ENCODE results near the gene TLNRD1. TPM values are rescaled to one million over a fixed set of nuclear protein-coding genes. Genes with fewer than 3 reads are reported as not detected.

TLNRD1 gene
- total RNA-seq, 4 donors from 2014 or later = 17.0 to 31.9 (median 25.9) TPM

DNA sequence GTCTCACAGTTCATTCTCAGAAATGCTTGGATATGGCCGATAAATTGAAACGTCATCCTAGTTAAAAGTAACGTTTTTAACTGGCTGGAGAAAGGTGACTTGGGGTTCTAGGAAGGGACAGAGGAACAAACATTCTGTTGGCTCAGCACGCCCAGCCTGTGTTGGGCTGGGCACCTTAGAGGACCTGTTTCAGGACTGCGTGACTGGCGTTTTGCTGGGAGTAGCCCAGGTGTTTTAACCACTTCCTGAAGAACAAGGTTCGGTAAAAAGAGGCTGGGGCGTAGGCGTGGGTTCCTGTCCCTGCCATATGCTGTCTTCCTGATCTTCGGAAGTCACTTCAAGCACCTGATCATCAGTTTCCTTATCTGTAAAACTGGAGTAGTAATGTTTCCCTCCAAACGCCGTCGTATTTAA lies 1.1 kb upstream of the TLNRD1 start:
- Histone ChIP-seq H3K4me3 (peak overlapping the region in 1 of 2 donors; percentile 96), H3K36me3 (peaks cover 0 to 13% of the 10 kb centered on the region in 2 donors), H3K27me3 (no peaks in the 10 kb centered on the region), H3K9me3 (no peaks in the 10 kb centered on the region), H3K4me1 (peaks cover 0 to 47% (median 21%) of the 10 kb centered on the region in 3 donors), H3K27ac (peak overlapping the region in 3 of 4 donors; percentile 98 to 99 (median 98))
- WGBS, 2 donors (ENCODE audit: low coverage in 1 of 2) = 52 to 64% methylated on average over 5 to 12 of the region's 13 CpGs
- no peak for TF ChIP-seq EP300 (IDR thresholded peaks at IDR 0.05)
- TF ChIP-seq, protein P1, sequence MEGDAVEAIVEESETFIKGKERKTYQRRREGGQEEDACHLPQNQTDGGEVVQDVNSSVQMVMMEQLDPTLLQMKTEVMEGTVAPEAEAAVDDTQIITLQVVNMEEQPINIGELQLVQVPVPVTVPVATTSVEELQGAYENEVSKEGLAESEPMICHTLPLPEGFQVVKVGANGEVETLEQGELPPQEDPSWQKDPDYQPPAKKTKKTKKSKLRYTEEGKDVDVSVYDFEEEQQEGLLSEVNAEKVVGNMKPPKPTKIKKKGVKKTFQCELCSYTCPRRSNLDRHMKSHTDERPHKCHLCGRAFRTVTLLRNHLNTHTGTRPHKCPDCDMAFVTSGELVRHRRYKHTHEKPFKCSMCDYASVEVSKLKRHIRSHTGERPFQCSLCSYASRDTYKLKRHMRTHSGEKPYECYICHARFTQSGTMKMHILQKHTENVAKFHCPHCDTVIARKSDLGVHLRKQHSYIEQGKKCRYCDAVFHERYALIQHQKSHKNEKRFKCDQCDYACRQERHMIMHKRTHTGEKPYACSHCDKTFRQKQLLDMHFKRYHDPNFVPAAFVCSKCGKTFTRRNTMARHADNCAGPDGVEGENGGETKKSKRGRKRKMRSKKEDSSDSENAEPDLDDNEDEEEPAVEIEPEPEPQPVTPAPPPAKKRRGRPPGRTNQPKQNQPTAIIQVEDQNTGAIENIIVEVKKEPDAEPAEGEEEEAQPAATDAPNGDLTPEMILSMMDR (IDR thresholded peaks at IDR 0.05) = no peak
- TF ChIP-seq POLR2AphosphoS5 (IDR thresholded peaks at IDR 0.05) = no peak
- no peak for TF ChIP-seq POLR2A (IDR thresholded peaks at IDR 0.05)
- ATAC-seq = no peak

DNA sequence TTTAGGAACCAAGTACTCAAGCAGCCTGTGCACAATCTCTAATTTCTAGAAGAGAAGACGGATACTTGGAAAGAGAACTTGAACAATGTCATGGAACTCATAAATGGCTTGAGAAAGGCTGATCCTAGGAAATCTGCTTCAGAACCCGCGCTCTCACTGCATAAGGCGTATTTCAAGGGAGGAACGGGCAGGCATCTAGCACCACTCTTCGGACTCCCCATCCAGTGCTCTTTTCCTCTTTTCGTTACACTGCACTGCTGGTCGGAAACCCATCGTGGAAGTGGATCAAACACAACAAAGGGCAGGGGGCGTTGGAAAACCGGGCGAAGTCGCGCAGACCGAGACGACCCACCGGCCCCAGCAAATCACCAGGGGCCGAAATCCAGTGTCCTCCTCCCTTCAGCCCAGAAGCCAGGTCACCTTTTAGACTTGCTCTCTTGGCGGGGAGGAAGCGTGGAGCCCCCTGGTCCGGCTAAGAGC lies 539 bp upstream of the TLNRD1 start:
- Histone ChIP-seq H3K9me3 (no peaks in the 10 kb centered on the region), H3K27me3 (no peaks in the 10 kb centered on the region), H3K36me3 (peaks cover 0 to 13% of the 10 kb centered on the region in 2 donors), H3K4me3 (peak overlapping the region; percentile 59 to 96), H3K27ac (peak overlapping the region; percentile 76 to 99 (median 98)), H3K4me1 (peaks cover 0 to 53% (median 21%) of the 10 kb centered on the region in 3 donors)
- TF ChIP-seq, protein P1 (IDR thresholded peaks at IDR 0.05) = no peak
- no peak for TF ChIP-seq POLR2A (IDR thresholded peaks at IDR 0.05)
- TF ChIP-seq EP300 (IDR thresholded peaks at IDR 0.05) = no peak
- no peak for TF ChIP-seq POLR2AphosphoS5 (IDR thresholded peaks at IDR 0.05)
- WGBS, 2 donors (ENCODE audit: low coverage in 1 of 2) = 6 to 13% methylated on average over 6 to 19 of the region's 21 CpGs
- ATAC-seq = no peak

DNA sequence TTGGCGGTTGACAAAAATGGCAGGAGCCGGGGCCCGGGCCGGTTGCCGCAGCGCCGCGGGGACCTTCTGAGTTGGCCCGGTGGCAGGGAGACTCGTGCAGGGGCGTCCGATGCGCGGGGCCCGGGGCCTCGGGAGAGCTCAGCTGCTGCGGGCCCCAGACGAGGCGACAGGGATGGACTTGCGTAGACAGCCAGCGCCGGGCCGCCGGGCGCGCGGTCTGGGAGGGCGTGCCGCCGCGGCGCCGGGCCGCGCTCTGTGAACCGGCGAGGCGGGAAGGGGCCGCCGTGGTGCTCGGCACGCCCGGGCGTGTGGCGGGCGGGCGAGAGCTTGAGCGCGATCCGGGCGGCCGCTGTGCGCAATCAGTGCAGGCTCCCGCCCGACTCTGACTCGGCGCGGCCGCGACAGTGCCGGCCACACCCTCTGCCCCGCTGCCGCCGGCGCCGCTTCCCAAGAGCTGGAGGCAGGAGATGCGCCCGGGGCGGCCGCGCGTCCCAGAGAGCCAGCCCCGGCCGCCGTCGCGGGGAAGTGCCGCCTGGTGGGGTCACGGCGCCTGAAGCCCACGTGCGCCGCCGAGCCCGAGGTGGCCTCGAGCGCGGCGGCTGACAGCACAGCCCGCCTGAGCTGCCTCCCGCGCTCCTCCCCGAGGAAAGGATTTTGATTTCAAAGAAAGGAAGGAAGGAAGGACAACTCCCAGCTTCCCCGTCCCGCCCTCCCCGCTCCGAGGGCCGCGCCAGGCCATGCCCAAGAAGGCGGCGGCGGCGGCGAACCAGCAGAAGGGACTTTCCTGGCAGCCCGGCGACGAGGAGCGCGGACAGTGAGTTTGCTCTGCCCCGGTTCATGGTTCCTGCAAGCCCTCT lies 657 bp downstream of the TLNRD1 start:
- Histone ChIP-seq H3K27ac (peak overlapping the region; percentile 76 to 99 (median 98)), H3K9me3 (no peaks in the 10 kb centered on the region), H3K27me3 (no peaks in the 10 kb centered on the region), H3K36me3 (peaks cover 0 to 13% of the 10 kb centered on the region in 2 donors), H3K4me1 (peaks cover 0 to 65% (median 24%) of the 10 kb centered on the region in 3 donors), H3K4me3 (peak overlapping the region; percentile 59 to 96)
- ATAC-seq = peak; percentile 64
- TF ChIP-seq POLR2A (IDR thresholded peaks at IDR 0.05) = peak; percentile 50 to 73
- TF ChIP-seq, protein P1 (IDR thresholded peaks at IDR 0.05) = no peak
- WGBS, 2 donors (ENCODE audit: low coverage in 1 of 2) = 0% methylated on average over 7 of the region's 110 CpGs; no CpG with 5 or more reads in 1 of the 2 donors

DNA sequence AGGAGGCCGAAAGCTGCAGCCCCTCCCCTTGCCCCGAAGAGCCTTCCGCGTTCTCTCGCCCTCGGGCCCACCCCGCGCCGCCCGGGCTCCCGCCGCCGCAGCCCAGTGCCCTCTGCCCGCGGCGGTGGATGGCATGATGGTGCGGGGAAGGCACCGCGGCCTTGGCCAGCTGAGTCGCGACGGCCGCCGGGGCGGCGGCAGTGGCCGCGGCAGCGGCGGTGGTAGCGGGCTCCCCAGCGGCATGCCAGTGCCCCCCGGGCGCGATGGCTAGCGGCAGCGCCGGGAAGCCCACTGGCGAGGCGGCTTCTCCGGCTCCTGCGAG lies 1.2 kb downstream of the TLNRD1 start:
- 0% methylated on average over 1 of the region's 42 CpGs; no CpG with 5 or more reads in 1 of the 2 donors for WGBS, 2 donors (ENCODE audit: low coverage in 1 of 2)
- H3K4me1 ChIP-seq = peaks cover 0 to 70% (median 24%) of the 10 kb centered on the region in 3 donors
- peak; percentile 12 for ATAC-seq

DNA sequence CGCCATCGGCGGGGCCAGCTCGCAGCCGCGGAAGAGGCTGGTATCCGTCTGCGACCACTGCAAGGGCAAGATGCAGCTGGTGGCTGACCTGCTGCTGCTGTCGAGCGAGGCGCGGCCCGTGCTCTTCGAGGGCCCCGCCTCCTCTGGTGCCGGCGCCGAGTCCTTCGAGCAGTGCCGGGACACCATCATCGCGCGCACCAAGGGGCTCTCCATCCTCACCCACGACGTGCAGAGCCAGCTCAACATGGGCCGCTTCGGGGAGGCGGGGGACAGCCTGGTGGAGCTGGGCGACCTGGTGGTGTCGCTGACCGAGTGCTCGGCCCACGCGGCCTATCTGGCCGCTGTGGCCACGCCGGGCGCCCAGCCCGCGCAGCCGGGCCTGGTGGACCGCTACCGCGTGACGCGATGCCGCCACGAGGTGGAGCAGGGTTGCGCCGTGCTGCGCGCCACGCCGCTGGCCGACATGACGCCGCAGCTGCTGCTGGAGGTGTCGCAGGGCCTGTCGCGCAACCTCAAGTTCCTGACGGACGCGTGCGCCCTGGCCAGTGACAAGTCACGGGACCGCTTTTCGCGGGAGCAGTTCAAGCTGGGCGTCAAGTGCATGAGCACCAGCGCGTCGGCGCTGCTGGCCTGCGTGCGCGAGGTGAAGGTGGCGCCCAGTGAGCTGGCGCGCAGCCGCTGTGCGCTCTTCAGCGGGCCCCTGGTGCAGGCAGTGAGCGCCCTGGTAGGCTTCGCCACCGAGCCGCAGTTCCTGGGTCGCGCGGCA lies 1.8 kb downstream of the TLNRD1 start:
- H3K27ac ChIP-seq = peak overlapping the region; percentile 76 to 99 (median 98)
- ATAC-seq = no peak
- peaks cover 0 to 13% of the 10 kb centered on the region in 2 donors for H3K36me3 ChIP-seq
- no peaks in the 10 kb centered on the region for H3K27me3 ChIP-seq
- WGBS, 2 donors (ENCODE audit: low coverage in 1 of 2) = no CpG with 5 or more reads among the region's 89 CpGs
- TF ChIP-seq POLR2AphosphoS5 (IDR thresholded peaks at IDR 0.05) = peak; percentile 2
- no peak for TF ChIP-seq EP300 (IDR thresholded peaks at IDR 0.05)
- TF ChIP-seq POLR2A (IDR thresholded peaks at IDR 0.05) = no peak
- H3K4me3 ChIP-seq = peak overlapping the region; percentile 59 to 96
- H3K4me1 ChIP-seq = peaks cover 0 to 76% (median 24%) of the 10 kb centered on the region in 3 donors
- no peaks in the 10 kb centered on the region for H3K9me3 ChIP-seq

More for the DNA sequence above, 1.2 kb downstream of the TLNRD1 start:
- TF ChIP-seq POLR2AphosphoS5 (IDR thresholded peaks at IDR 0.05) = no peak
- no peak for TF ChIP-seq POLR2A (IDR thresholded peaks at IDR 0.05)
- Histone ChIP-seq H3K27me3 (no peaks in the 10 kb centered on the region), H3K36me3 (peaks cover 0 to 13% of the 10 kb centered on the region in 2 donors), H3K4me3 (peak overlapping the region; percentile 59 to 96), H3K27ac (peak overlapping the region; percentile 76 to 99 (median 98)), H3K9me3 (no peaks in the 10 kb centered on the region)

Measured in gastroesophageal sphincter (tissue), 4 donors.